ENCODE results near the gene NID2.

NID2 gene

GRCh38 chr14:52054678-52055077 is 14.2 kb downstream of the NID2 start:
- Histone ChIP-seq H3K9me3 (ENCODE audit: control insufficient read depth, insufficient read depth, low read length) (no peaks in the 10 kb centered on the region), H3K36me3 (ENCODE audit: insufficient read depth, low read length) (no peaks in the 10 kb centered on the region), H3K4me1 (ENCODE audit: insufficient read depth, low read length) (no peaks in the 10 kb centered on the region), H3K9ac (ENCODE audit: low read depth, low read length) (no peak overlapping the region)

DNA sequence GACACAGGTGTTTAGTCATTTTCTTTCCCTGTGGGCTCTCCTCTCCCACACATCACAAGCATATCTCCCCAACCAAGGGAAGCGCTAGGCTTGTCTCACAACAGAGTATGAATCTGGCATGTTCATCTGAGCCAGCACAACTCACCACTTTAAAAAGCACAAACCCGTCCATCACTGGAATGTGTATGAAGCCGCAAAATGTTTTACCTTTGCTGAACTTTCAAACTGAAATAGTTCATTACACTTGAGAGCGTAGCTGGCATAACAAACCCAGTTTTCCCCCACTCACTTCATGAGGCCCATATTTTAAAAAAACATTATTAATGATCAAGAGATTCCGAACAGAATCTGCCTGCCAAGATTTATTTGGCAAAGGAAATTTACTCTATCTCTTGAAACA is 15.8 kb downstream of the NID2 start:
- H3K9me3 ChIP-seq (ENCODE audit: control insufficient read depth, insufficient read depth, low read length), result no peaks in the 10 kb centered on the region
- no peak overlapping the region for H3K9ac ChIP-seq (ENCODE audit: low read depth, low read length)
- 0 out of 2 replicates have a peak, but pooled peaks cover 6% of the 10 kb centered on the region for H3K4me1 ChIP-seq (ENCODE audit: insufficient read depth, low read length)
- H3K36me3 ChIP-seq (ENCODE audit: insufficient read depth, low read length), result no peaks in the 10 kb centered on the region

- Histone ChIP-seq H3K9me3 (ENCODE audit: control insufficient read depth, insufficient read depth, low read length) (no peaks in the 10 kb centered on the region), H3K36me3 (ENCODE audit: insufficient read depth, low read length) (no peaks in the 10 kb centered on the region), H3K9ac (ENCODE audit: low read depth, low read length) (no peak overlapping the region), H3K4me1 (ENCODE audit: insufficient read depth, low read length) (0 out of 2 replicates have a peak, but pooled peaks cover 6% of the 10 kb centered on the region)
Measured at GRCh38 chr14:52052288-52052943, 16.4 kb downstream of the NID2 start.

- no peak overlapping the region for H3K9ac ChIP-seq (ENCODE audit: low read depth, low read length)
- H3K36me3 ChIP-seq (ENCODE audit: insufficient read depth, low read length), result no peaks in the 10 kb centered on the region
- no peaks in the 10 kb centered on the region for H3K9me3 ChIP-seq (ENCODE audit: control insufficient read depth, insufficient read depth, low read length)
- H3K4me1 ChIP-seq (ENCODE audit: insufficient read depth, low read length), result 0 out of 2 replicates have a peak, but pooled peaks cover 6% of the 10 kb centered on the region
Measured at GRCh38 chr14:52051871-52052270, 17.0 kb downstream of the NID2 start.

DNA sequence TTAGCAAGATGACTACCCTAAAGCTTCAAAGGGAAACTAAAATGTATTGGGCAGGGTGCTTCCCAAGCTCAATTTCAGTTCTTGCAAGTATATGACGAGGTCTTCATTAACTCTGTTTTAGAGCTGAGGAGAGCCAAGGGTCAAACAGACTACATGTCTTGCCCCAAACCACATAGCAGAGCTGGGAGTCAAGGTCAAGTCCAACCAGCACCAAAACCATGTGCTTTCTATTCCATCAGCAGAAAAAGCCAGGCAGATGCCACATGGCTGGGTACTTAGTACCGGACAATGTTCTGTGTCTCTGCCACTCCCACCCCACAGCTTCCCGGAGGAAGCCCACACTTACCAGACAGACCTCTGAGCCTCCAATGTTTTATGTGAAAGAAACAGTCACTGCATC is 17.6 kb downstream of the NID2 start:
- H3K9ac ChIP-seq (ENCODE audit: low read depth, low read length), result no peak overlapping the region
- no peaks in the 10 kb centered on the region for H3K9me3 ChIP-seq (ENCODE audit: control insufficient read depth, insufficient read depth, low read length)
- H3K36me3 ChIP-seq (ENCODE audit: insufficient read depth, low read length), result no peaks in the 10 kb centered on the region
- 0 out of 2 replicates have a peak, but pooled peaks cover 6% of the 10 kb centered on the region for H3K4me1 ChIP-seq (ENCODE audit: insufficient read depth, low read length)

DNA sequence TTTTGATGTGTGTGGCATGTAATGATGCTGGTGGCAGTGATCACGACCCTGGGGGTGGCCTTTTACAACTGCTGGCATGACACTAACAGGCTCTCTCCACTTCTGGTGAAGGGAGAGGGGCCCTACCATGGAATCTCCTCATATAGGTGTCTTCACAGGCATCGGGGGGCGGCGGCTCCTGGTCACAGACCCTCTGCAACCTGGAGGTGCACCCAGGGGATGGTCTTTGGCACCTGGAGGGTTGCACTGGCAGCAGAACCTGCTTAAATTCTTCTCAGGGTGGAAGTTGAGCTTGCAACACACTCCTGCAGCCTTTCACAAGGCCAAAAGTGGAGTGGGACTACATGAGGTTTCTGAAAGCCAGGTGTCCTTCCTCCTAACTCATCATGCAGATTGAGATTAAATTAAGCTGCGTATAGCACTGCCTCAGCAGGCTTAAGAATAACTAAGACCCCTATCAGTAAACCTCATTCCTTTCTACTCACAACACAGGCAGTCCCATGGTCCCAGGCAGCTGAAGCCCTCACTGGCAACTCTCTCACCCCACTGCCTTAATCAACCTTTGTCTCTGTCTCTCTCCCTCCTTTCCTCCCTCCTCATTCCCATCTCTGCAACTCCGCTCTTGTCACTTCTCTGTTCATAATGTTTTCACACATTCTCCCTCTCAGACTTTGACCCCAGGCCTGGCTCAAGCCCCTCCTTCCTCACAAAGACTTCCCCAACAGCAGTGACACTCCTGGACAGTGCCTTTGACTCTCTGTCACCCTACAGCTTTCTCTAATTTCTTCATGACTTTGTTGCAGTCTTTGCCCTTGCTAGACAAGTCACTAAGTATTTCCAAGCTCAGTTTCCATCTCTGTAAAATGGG is 18.9 kb downstream of the NID2 start:
- 0 out of 2 replicates have a peak, but pooled peaks cover 6% of the 10 kb centered on the region for H3K4me1 ChIP-seq (ENCODE audit: insufficient read depth, low read length)
- H3K9me3 ChIP-seq (ENCODE audit: control insufficient read depth, insufficient read depth, low read length), result no peaks in the 10 kb centered on the region

GRCh38 chr14:52049271-52049670 is 19.6 kb downstream of the NID2 start:
- H3K36me3 ChIP-seq (ENCODE audit: insufficient read depth, low read length), result no peaks in the 10 kb centered on the region
- H3K9ac ChIP-seq (ENCODE audit: low read depth, low read length), result no peak overlapping the region
- H3K9me3 ChIP-seq (ENCODE audit: control insufficient read depth, insufficient read depth, low read length), result no peaks in the 10 kb centered on the region
- H3K4me1 ChIP-seq (ENCODE audit: insufficient read depth, low read length), result 0 out of 2 replicates have a peak, but pooled peaks cover 6% of the 10 kb centered on the region

More for the DNA sequence above, 18.9 kb downstream of the NID2 start:
- H3K9ac ChIP-seq (ENCODE audit: low read depth, low read length), result no peak overlapping the region
- no peaks in the 10 kb centered on the region for H3K36me3 ChIP-seq (ENCODE audit: insufficient read depth, low read length)

- no peaks in the 10 kb centered on the region for H3K9me3 ChIP-seq (ENCODE audit: control insufficient read depth, insufficient read depth, low read length)
- H3K4me1 ChIP-seq (ENCODE audit: insufficient read depth, low read length), result 0 out of 2 replicates have a peak, but pooled peaks cover 6% of the 10 kb centered on the region
- no peak overlapping the region for H3K9ac ChIP-seq (ENCODE audit: low read depth, low read length)
- no peaks in the 10 kb centered on the region for H3K36me3 ChIP-seq (ENCODE audit: insufficient read depth, low read length)
Measured at GRCh38 chr14:52048641-52049204, 20.1 kb downstream of the NID2 start.

DNA sequence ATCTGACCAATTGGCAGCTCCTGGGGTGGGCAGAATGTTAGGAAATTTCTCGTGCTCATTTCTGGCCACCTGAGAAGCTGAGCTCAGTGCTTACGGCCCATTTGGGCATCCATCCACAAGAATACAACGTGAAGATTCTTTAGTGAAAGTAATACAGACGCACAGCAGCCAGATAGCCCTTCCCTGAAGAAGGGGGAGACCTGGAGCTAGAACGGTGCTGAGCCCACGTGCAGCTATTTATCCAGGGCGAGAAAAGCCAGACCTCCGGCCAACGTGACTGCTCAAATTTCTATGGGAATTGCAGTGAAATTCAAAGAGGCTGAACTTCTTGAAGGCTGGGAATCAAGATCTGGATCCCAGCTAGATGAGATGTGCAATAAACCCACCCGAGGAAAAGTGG is 20.7 kb downstream of the NID2 start:
- Histone ChIP-seq H3K9ac (ENCODE audit: low read depth, low read length) (no peak overlapping the region), H3K9me3 (ENCODE audit: control insufficient read depth, insufficient read depth, low read length) (no peaks in the 10 kb centered on the region), H3K36me3 (ENCODE audit: insufficient read depth, low read length) (no peaks in the 10 kb centered on the region), H3K4me1 (ENCODE audit: insufficient read depth, low read length) (0 out of 2 replicates have a peak, but pooled peaks cover 6% of the 10 kb centered on the region)

DNA sequence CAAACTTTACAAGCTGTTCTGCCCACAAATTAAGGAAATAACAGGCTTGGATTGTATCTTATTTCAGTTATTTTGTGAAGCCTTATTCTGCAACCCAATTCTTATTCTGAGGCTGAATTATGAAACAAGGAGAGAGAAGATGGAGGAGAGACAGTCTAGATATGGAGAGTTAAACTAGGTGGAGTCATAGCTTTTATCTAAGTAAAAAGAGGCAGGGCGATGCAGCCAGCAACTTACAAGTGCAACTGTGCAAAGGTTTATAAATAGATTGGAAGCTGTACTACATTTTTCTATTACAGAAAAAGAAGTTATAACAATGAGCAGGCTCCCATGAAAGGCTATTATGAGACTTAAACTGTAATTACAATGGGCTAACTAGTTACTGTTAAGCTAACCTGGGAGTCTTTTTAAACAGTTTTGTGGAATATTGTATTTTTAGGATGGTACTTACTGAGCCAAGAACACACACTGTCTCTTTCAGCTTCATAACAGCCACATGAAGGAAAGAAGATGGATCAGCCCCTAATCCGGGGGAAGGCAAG is 22.4 kb downstream of the NID2 start:
- no peak overlapping the region for H3K9ac ChIP-seq (ENCODE audit: low read depth, low read length)
- no peaks in the 10 kb centered on the region for H3K9me3 ChIP-seq (ENCODE audit: control insufficient read depth, insufficient read depth, low read length)
- H3K4me1 ChIP-seq (ENCODE audit: insufficient read depth, low read length), result 0 out of 2 replicates have a peak, but pooled peaks cover 6% of the 10 kb centered on the region
- no peaks in the 10 kb centered on the region for H3K36me3 ChIP-seq (ENCODE audit: insufficient read depth, low read length)

- H3K9ac ChIP-seq (ENCODE audit: low read depth, low read length), result no peak overlapping the region
Measured at GRCh38 chr14:52044791-52045522, 23.9 kb downstream of the NID2 start.

DNA sequence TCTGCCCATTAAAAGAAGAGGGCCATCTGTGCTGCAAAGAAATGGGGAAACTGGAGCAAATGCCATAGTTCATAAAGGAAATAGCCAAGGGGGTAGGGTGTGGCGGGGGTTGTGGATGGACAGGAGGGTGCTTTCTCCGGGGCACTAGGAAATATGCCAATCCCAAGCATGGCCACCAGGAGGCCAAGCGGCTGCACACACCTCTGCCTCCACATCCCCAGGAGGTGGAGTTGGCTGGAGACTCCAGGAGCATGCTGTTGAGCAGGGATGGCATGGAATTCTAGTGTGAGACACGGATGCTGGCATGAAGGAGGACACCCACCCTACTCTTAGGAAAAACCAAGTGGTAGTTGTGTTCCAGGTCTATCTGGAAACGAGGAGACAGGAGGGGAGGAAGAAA is 25.2 kb downstream of the NID2 start:
- Histone ChIP-seq H3K36me3 (ENCODE audit: insufficient read depth, low read length) (no peaks in the 10 kb centered on the region), H3K9ac (ENCODE audit: low read depth, low read length) (no peak overlapping the region), H3K9me3 (ENCODE audit: control insufficient read depth, insufficient read depth, low read length) (no peaks in the 10 kb centered on the region), H3K4me1 (ENCODE audit: insufficient read depth, low read length) (0 out of 2 replicates have a peak, but pooled peaks cover 1% of the 10 kb centered on the region)

More at GRCh38 chr14:52044791-52045522, 23.9 kb downstream of the NID2 start:
- Histone ChIP-seq H3K36me3 (ENCODE audit: insufficient read depth, low read length) (no peaks in the 10 kb centered on the region), H3K9me3 (ENCODE audit: control insufficient read depth, insufficient read depth, low read length) (no peaks in the 10 kb centered on the region), H3K4me1 (ENCODE audit: insufficient read depth, low read length) (0 out of 2 replicates have a peak, but pooled peaks cover 6% of the 10 kb centered on the region)

DNA sequence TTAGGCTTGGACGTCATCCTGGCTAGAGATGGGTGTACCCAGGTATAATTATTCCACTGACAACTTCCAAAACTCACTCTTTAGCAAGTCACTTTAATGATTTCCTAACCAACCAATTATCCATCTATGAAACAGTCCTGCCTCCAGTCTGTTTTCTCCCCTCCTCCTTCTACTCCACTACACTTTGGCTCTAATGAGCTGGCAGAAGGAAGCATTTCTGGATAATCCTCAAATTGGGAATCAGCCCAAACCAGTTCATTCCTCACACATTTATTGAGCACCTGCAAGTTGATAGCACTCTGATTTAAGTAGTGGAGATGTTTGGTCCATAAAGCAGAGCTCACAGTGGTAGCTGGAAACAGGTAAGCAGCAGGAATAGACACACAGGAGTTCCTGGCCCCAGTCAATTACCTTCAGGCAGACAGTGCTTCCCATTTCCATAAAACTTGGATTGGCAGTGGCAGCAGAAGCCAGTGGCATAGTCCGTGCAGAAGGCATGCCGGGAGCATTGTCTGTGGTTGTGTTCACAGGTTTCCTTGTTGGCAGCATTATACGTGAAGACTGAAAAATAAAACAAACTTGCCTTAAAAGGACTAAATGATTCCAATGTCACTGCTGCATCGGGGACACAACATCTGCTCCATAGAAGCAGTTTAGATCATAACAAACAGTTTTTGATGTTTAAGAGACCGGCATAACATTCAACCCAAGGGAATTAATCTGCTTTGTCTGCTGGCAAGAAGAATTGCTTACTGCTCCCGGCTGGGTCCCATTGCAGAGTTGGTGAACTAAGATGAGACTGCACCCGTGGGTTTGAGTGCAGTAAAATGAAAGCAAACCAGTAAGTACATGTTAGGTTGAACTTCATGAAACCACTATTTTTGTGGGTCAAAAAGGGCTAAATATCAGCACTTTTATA is 26.2 kb downstream of the NID2 start:
- Histone ChIP-seq H3K9me3 (ENCODE audit: control insufficient read depth, insufficient read depth, low read length) (no peaks in the 10 kb centered on the region), H3K9ac (ENCODE audit: low read depth, low read length) (no peak overlapping the region), H3K4me1 (ENCODE audit: insufficient read depth, low read length) (no peaks in the 10 kb centered on the region), H3K36me3 (ENCODE audit: insufficient read depth, low read length) (no peaks in the 10 kb centered on the region)
